ENCODE measurements around the gene IGF1R.

The IGF1R gene

GRCh38 chr15:98699591-98700424 lies 51.5 kb downstream of the IGF1R start:
- no peak overlapping the region for H3K4me3 ChIP-seq (ENCODE audit: low read depth, low read length)
- no peaks in the 10 kb centered on the region for H3K36me3 ChIP-seq (ENCODE audit: control insufficient read depth, insufficient read depth, low read length)
- no peaks in the 10 kb centered on the region for H3K27me3 ChIP-seq (ENCODE audit: control insufficient read depth, insufficient read depth, low read length)
- no peak overlapping the region for H3K9ac ChIP-seq (ENCODE audit: low read depth, low read length)
- no peaks in the 10 kb centered on the region for H3K9me3 ChIP-seq (ENCODE audit: control insufficient read depth, insufficient read depth, low read length)
- H3K4me1 ChIP-seq (ENCODE audit: control insufficient read depth, insufficient read depth, low read length): peaks cover 20% of the 10 kb centered on the region

- H3K4me3 ChIP-seq (ENCODE audit: low read depth, low read length): no peak overlapping the region
- no peaks in the 10 kb centered on the region for H3K36me3 ChIP-seq (ENCODE audit: control insufficient read depth, insufficient read depth, low read length)
- H3K9ac ChIP-seq (ENCODE audit: low read depth, low read length): no peak overlapping the region
- no peaks in the 10 kb centered on the region for H3K27me3 ChIP-seq (ENCODE audit: control insufficient read depth, insufficient read depth, low read length)
- H3K4me1 ChIP-seq (ENCODE audit: control insufficient read depth, insufficient read depth, low read length): peaks cover 20% of the 10 kb centered on the region
- no peaks in the 10 kb centered on the region for H3K9me3 ChIP-seq (ENCODE audit: control insufficient read depth, insufficient read depth, low read length)
Observed at GRCh38 chr15:98700519-98700918, 52.2 kb downstream of the IGF1R start.

- no peaks in the 10 kb centered on the region for H3K27me3 ChIP-seq (ENCODE audit: control insufficient read depth, insufficient read depth, low read length)
- H3K36me3 ChIP-seq (ENCODE audit: control insufficient read depth, insufficient read depth, low read length): peaks cover 5% of the 10 kb centered on the region
- peaks cover 20% of the 10 kb centered on the region for H3K4me1 ChIP-seq (ENCODE audit: control insufficient read depth, insufficient read depth, low read length)
- no peak overlapping the region for H3K9ac ChIP-seq (ENCODE audit: low read depth, low read length)
- no peak overlapping the region for H3K4me3 ChIP-seq (ENCODE audit: low read depth, low read length)
- H3K9me3 ChIP-seq (ENCODE audit: control insufficient read depth, insufficient read depth, low read length): no peaks in the 10 kb centered on the region
Observed at GRCh38 chr15:98703126-98703685, 54.9 kb downstream of the IGF1R start.

DNA sequence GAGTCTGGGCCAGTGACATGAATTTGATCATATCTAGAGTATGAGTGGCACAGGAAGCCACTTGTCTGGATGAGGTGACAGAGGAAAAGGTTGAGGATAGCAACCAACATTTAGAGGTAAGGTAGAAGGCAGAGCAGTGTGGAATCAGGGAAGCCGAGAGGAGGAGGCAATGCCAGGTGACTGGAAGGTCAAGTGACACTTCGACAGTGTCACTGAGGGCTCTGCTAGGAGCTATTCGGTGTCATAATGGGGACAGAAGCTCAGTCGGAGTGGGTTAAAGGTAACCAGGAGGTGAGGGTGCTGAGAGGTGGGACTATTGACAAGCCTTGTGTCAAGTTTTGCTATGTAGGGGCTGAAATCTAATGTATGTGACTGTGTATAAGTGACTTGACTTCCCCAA lies 56.7 kb downstream of the IGF1R start:
- Histone ChIP-seq H3K27me3 (ENCODE audit: control insufficient read depth, insufficient read depth, low read length) (no peaks in the 10 kb centered on the region), H3K4me3 (ENCODE audit: low read depth, low read length) (no peak overlapping the region), H3K9me3 (ENCODE audit: control insufficient read depth, insufficient read depth, low read length) (no peaks in the 10 kb centered on the region), H3K4me1 (ENCODE audit: control insufficient read depth, insufficient read depth, low read length) (peaks cover 19% of the 10 kb centered on the region), H3K36me3 (ENCODE audit: control insufficient read depth, insufficient read depth, low read length) (peaks cover 6% of the 10 kb centered on the region), H3K9ac (ENCODE audit: low read depth, low read length) (no peak overlapping the region)

GRCh38 chr15:98706387-98706786 lies 58.0 kb downstream of the IGF1R start:
- peaks cover 11% of the 10 kb centered on the region for H3K36me3 ChIP-seq (ENCODE audit: control insufficient read depth, insufficient read depth, low read length)
- H3K9me3 ChIP-seq (ENCODE audit: control insufficient read depth, insufficient read depth, low read length): no peaks in the 10 kb centered on the region
- no peak overlapping the region for H3K4me3 ChIP-seq (ENCODE audit: low read depth, low read length)
- H3K4me1 ChIP-seq (ENCODE audit: control insufficient read depth, insufficient read depth, low read length): peaks cover 19% of the 10 kb centered on the region
- no peaks in the 10 kb centered on the region for H3K27me3 ChIP-seq (ENCODE audit: control insufficient read depth, insufficient read depth, low read length)
- no peak overlapping the region for H3K9ac ChIP-seq (ENCODE audit: low read depth, low read length)

DNA sequence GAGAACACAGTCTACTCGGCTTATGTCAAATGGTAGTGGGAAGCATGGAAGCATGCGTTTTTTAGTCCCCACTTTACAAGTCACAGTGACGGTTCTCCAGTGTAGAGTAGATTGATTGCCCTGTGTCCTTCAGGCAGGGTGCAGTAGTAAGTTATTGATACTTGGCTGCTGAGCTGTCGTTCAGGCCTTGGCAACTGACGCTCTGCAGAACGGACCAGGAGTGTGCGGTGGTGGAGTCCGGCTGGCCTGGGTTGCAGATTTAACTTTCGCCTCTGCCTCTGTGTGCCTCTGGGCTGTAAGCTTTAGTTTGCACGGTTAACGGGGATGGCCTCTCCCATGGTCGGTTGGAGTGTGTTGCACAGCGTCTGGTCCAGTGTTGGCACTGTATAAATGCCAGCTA lies 58.6 kb downstream of the IGF1R start:
- Histone ChIP-seq H3K27me3 (ENCODE audit: control insufficient read depth, insufficient read depth, low read length) (no peaks in the 10 kb centered on the region), H3K9ac (ENCODE audit: low read depth, low read length) (no peak overlapping the region), H3K4me1 (ENCODE audit: control insufficient read depth, insufficient read depth, low read length) (peaks cover 19% of the 10 kb centered on the region), H3K36me3 (ENCODE audit: control insufficient read depth, insufficient read depth, low read length) (peaks cover 11% of the 10 kb centered on the region), H3K9me3 (ENCODE audit: control insufficient read depth, insufficient read depth, low read length) (no peaks in the 10 kb centered on the region), H3K4me3 (ENCODE audit: low read depth, low read length) (no peak overlapping the region)

- H3K9me3 ChIP-seq (ENCODE audit: control insufficient read depth, insufficient read depth, low read length): no peaks in the 10 kb centered on the region
- peaks cover 23% of the 10 kb centered on the region for H3K4me1 ChIP-seq (ENCODE audit: control insufficient read depth, insufficient read depth, low read length)
Observed at GRCh38 chr15:98708037-98708590, 59.8 kb downstream of the IGF1R start.

DNA sequence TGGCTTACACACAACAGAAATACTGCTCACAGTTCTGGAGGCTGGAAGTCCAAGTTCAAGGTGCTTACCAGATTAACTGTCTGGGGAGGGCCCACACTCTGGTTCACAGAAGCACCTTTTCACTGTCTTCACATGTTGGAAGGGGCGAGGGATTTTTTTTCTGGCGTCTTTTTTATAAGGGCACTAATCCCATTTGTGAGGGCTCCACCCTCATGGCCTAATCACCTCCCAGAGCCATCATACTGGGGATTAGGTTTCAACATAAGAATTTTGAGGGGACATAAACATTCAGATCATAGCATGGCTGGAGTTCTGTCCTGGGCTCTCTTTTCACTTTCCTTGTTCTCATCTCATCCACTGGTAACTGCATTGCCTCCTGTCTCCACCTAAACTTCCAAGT lies 63.5 kb downstream of the IGF1R start:
- H3K4me1 ChIP-seq (ENCODE audit: control insufficient read depth, insufficient read depth, low read length): peaks cover 24% of the 10 kb centered on the region
- H3K27me3 ChIP-seq (ENCODE audit: control insufficient read depth, insufficient read depth, low read length): no peaks in the 10 kb centered on the region
- H3K9ac ChIP-seq (ENCODE audit: low read depth, low read length): no peak overlapping the region
- H3K9me3 ChIP-seq (ENCODE audit: control insufficient read depth, insufficient read depth, low read length): no peaks in the 10 kb centered on the region
- H3K36me3 ChIP-seq (ENCODE audit: control insufficient read depth, insufficient read depth, low read length): peaks cover 11% of the 10 kb centered on the region
- no peak overlapping the region for H3K4me3 ChIP-seq (ENCODE audit: low read depth, low read length)

More at GRCh38 chr15:98708037-98708590, 59.8 kb downstream of the IGF1R start:
- no peak overlapping the region for H3K9ac ChIP-seq (ENCODE audit: low read depth, low read length)
- H3K36me3 ChIP-seq (ENCODE audit: control insufficient read depth, insufficient read depth, low read length): peaks cover 11% of the 10 kb centered on the region
- H3K27me3 ChIP-seq (ENCODE audit: control insufficient read depth, insufficient read depth, low read length): no peaks in the 10 kb centered on the region
- H3K4me3 ChIP-seq (ENCODE audit: low read depth, low read length): no peak overlapping the region

GRCh38 chr15:98712845-98713584 lies 64.7 kb downstream of the IGF1R start:
- Histone ChIP-seq H3K9me3 (ENCODE audit: control insufficient read depth, insufficient read depth, low read length) (no peaks in the 10 kb centered on the region), H3K9ac (ENCODE audit: low read depth, low read length) (no peak overlapping the region), H3K4me3 (ENCODE audit: low read depth, low read length) (no peak overlapping the region), H3K36me3 (ENCODE audit: control insufficient read depth, insufficient read depth, low read length) (peaks cover 8% of the 10 kb centered on the region), H3K4me1 (ENCODE audit: control insufficient read depth, insufficient read depth, low read length) (peaks cover 29% of the 10 kb centered on the region), H3K27me3 (ENCODE audit: control insufficient read depth, insufficient read depth, low read length) (no peaks in the 10 kb centered on the region)

GRCh38 chr15:98713585-98714001 lies 65.3 kb downstream of the IGF1R start:
- Histone ChIP-seq H3K27me3 (ENCODE audit: control insufficient read depth, insufficient read depth, low read length) (no peaks in the 10 kb centered on the region), H3K4me1 (ENCODE audit: control insufficient read depth, insufficient read depth, low read length) (peaks cover 34% of the 10 kb centered on the region), H3K36me3 (ENCODE audit: control insufficient read depth, insufficient read depth, low read length) (peaks cover 5% of the 10 kb centered on the region), H3K4me3 (ENCODE audit: low read depth, low read length) (no peak overlapping the region), H3K9me3 (ENCODE audit: control insufficient read depth, insufficient read depth, low read length) (no peaks in the 10 kb centered on the region), H3K9ac (ENCODE audit: low read depth, low read length) (no peak overlapping the region)

DNA sequence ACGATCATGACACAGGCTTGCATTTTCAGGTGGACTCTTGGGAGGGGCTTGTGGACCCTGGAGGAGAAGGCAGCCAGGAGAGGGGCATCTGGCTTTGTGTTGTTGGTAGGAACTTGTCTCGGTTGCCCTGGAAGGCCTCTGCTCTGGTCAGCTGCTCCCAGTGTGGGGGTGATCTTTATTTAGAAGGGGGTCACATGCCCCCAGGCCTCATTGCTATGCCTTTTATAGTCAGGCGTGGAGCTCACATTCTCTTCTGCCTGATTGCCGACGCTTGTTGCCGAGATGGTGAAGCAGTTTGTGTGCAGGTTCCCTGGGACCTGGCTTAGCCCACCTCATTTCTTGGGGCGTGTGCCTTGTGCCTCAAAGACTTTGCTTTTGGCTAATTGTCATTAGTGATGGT lies 66.6 kb downstream of the IGF1R start:
- H3K4me1 ChIP-seq (ENCODE audit: control insufficient read depth, insufficient read depth, low read length): peaks cover 38% of the 10 kb centered on the region

More for the DNA sequence above, 66.6 kb downstream of the IGF1R start:
- no peaks in the 10 kb centered on the region for H3K27me3 ChIP-seq (ENCODE audit: control insufficient read depth, insufficient read depth, low read length)
- H3K9me3 ChIP-seq (ENCODE audit: control insufficient read depth, insufficient read depth, low read length): no peaks in the 10 kb centered on the region
- H3K9ac ChIP-seq (ENCODE audit: low read depth, low read length): no peak overlapping the region
- no peak overlapping the region for H3K4me3 ChIP-seq (ENCODE audit: low read depth, low read length)
- H3K36me3 ChIP-seq (ENCODE audit: control insufficient read depth, insufficient read depth, low read length): peaks cover 5% of the 10 kb centered on the region
